Activated CD8-positive, alpha-beta memory T cell treated with anti-CD3 and anti-CD28 coated beads for 48 hours (primary cell): ENCODE measurements around the gene RPA1.
"Not testable (repeated sequence)": the region's sequence is repeated elsewhere in the genome, so short reads cannot be mapped to it uniquely, and the experiment has no call there.

Source experiments
- DNase-seq, 3 experiments: peaks; one replicate each; pipeline ENCODE4 v3.0.0-alpha.2; 2020; ENCODE audit warnings: low read depth in 2 of 3, low spot score in 2 of 3

Gene RPA1

GRCh38 chr17:1878419-1879121 lies 48.8 kb downstream of the RPA1 start:
- no peak for DNase-seq

GRCh38 chr17:1880851-1881630 lies 51.2 kb downstream of the RPA1 start:
- DNase-seq: no peak

GRCh38 chr17:1882836-1883235 lies 53.0 kb downstream of the RPA1 start:
- DNase-seq: no peak

- DNase-seq: no peak
These were observed 53.7 kb downstream of the RPA1 start for GRCh38 chr17:1883536-1883935.

- DNase-seq: no peak
These were observed 58.9 kb downstream of the RPA1 start for GRCh38 chr17:1888741-1889140.

GRCh38 chr17:1890758-1891450 lies 61.1 kb downstream of the RPA1 start:
- DNase-seq: no peak

- no peak for DNase-seq
These were observed 65.0 kb downstream of the RPA1 start for GRCh38 chr17:1894753-1895339.

GRCh38 chr17:1895479-1895878 lies 65.7 kb downstream of the RPA1 start:
- DNase-seq: not testable (repeated sequence)

- no peak for DNase-seq
These were observed 66.7 kb downstream of the RPA1 start for GRCh38 chr17:1896243-1897104.

- no peak for DNase-seq
These were observed 67.4 kb downstream of the RPA1 start for GRCh38 chr17:1897105-1897656.

- no peak for DNase-seq
These were observed 68.5 kb downstream of the RPA1 start for GRCh38 chr17:1898332-1898731.

GRCh38 chr17:1898872-1899271 lies 69.1 kb downstream of the RPA1 start:
- DNase-seq: no peak

GRCh38 chr17:1899403-1900000 lies 69.7 kb downstream of the RPA1 start:
- DNase-seq: no peak

- no peak for DNase-seq
These were observed 74.7 kb downstream of the RPA1 start for GRCh38 chr17:1904273-1905182.

GRCh38 chr17:1905190-1905913 lies 75.5 kb downstream of the RPA1 start:
- DNase-seq: no peak

GRCh38 chr17:1906662-1907101 lies 76.9 kb downstream of the RPA1 start:
- no peak for DNase-seq

GRCh38 chr17:1907216-1907631 lies 77.4 kb downstream of the RPA1 start:
- DNase-seq: no peak
